Memory B cell (primary cell): ENCODE data around the gene GLRX.
"Not testable (repeated sequence)": the region's sequence is repeated elsewhere in the genome, so short reads cannot be mapped to it uniquely, and the experiment has no call there.

Experiments used
- ATAC-seq: fragments of 150-1000 bp; cut with Tn5 transposase; 2 replicates; pipeline ENCODE4 v1.10.0; 2021; ENCODE audit warnings: low read depth, mild to moderate bottlenecking, moderate library complexity
- DNase-seq, 2 donors: peaks; one replicate each; pipeline ENCODE4 v3.0.0; 2022; ENCODE audit warnings: low spot score in 2 of 2
- H3K27ac Mint-ChIP-seq: one replicate; pipeline ENCODE4 v1.8.0; 2022; ENCODE audit warnings: mild to moderate bottlenecking, moderate library complexity, mixed read lengths
- H3K27me3 Mint-ChIP-seq: one replicate; pipeline ENCODE4 v1.8.0; 2022; ENCODE audit warnings: mixed read lengths
- H3K36me3 Mint-ChIP-seq: one replicate; pipeline ENCODE4 v1.8.0; 2022; ENCODE audit warnings: mild to moderate bottlenecking, mixed read lengths
- H3K4me1 Mint-ChIP-seq: one replicate; pipeline ENCODE4 v1.8.0; 2022; ENCODE audit warnings: mixed read lengths
- H3K4me3 Mint-ChIP-seq: one replicate; pipeline ENCODE4 v1.8.0; 2022; ENCODE audit warnings: mild to moderate bottlenecking, moderate library complexity, mixed read lengths
- H3K9me3 Mint-ChIP-seq: one replicate; pipeline ENCODE4 v1.8.0; 2022; ENCODE audit warnings: mixed read lengths

GLRX gene, protein sequence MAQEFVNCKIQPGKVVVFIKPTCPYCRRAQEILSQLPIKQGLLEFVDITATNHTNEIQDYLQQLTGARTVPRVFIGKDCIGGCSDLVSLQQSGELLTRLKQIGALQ

DNA sequence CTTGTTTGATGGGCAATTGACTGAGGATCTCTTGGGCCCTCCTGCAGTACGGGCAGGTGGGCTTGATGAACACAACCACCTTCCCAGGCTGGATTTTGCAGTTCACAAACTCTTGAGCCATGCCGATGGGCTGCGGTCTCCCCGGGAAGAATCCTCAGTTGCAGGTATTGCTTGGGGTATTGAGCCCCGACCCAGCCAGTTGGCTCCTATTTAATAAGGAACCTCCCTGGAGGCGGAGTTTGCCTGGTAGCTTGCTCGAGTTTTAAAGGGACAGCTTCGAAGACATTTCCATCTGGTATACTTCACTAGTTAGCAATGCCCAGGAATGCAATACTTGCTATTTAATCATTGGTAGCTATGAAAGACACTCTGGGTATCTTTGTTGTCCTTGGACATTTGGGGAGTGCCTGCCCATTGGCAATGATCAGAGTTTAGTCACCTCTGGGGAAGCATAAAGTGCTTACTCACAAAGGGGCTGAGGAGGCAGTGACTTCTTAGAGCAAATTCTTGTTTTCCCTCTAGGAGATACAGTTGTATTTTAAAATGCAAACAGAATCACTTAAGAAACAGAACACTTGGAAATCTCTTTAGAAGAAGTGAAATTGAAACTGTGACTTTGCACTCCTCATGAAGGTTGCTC, at the start of gene GLRX:
Gene GLRX (minus strand): TSS at position 185 of the 640 bp plus-strand sequence. CDS start 64 bp downstream, at position 121.
- ATAC-seq = peak; percentile 32
- H3K4me1 Mint-ChIP-seq = peaks cover 40% of the 10 kb centered on the region
- DNase-seq = peak in 1 of 2 donors; percentile 33
- H3K4me3 Mint-ChIP-seq = peak within 1 kb of the TSS; percentile 98
- no peaks in the 10 kb centered on the region for H3K9me3 Mint-ChIP-seq
- no peaks in the 10 kb centered on the region for H3K27me3 Mint-ChIP-seq
- peaks cover 1% of the 10 kb centered on the region for H3K36me3 Mint-ChIP-seq
- H3K27ac Mint-ChIP-seq = peak within 1 kb of the TSS; percentile 92

DNA sequence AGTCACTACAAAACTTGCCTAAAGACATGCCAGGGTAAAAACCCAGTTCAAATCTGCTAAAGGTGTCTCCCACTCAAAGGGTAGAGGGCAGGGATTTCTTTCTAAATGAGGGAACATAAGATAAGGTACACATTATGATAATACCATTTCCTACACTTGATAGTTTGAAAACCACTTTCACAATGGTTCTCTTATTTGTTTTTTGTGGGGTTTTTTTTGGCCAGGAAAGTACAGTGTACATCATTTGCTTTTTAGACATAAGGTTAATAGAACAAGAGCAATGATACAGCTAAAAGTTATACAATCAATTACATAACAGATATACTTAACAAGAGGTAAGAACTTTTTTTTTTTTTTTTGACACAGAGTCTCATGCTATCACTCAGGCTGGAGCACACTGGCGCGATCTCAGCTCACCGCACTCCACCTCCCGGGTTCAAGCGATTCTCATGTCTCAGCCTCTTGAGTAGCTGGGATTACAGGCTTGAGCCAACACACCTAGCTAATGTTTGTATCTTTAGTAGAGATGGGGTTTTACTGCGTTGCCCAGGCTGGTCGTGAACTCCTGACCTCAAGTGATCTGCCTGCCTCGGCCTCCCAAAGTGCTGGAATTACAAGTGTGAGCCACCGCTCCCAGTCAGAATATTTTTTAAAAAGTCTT, 48.8 kb upstream of the GLRX start:
- ATAC-seq = no peak
- no peak for DNase-seq
- Mint-ChIP-seq H3K4me1 (peaks cover 17% of the 10 kb centered on the region), H3K4me3 (no peak overlapping the region), H3K36me3 (no peaks in the 10 kb centered on the region), H3K27ac (peak overlapping the region; percentile 84), H3K27me3 (no peaks in the 10 kb centered on the region), H3K9me3 (peaks cover 1% of the 10 kb centered on the region)

DNA sequence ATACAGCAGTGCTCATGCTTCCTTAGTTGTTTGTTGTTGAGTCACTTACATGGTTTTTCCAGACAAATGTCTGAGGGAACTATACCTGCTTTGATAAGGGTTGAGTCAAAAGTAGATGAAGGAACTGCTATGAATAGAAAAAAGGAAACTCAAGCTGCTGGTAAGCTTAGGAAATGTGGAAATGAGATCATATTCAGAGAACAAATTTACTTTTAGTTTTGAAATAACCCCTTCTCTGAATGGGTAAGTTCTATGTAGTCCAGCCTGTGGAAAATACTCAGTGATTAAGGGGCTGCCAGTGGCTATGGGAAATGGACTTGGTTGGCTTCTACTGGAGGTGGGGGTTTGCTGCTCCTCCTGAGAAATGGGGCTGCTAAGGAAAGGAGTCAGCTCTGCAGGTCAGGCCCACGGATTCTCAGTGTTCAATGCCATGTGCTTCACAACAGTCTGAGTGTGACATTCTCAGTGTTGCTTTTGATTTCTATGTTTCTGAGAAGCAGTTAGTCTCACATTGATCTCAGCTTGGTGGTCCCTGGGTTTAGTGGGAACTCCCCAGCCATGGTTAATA, 47.7 kb upstream of the GLRX start:
- H3K36me3 Mint-ChIP-seq = no peaks in the 10 kb centered on the region
- peaks cover 17% of the 10 kb centered on the region for H3K4me1 Mint-ChIP-seq
- ATAC-seq = peak; percentile 40
- H3K27ac Mint-ChIP-seq = peak overlapping the region; percentile 84
- H3K9me3 Mint-ChIP-seq = peaks cover 1% of the 10 kb centered on the region
- H3K4me3 Mint-ChIP-seq = peak overlapping the region; percentile 41
- DNase-seq = no peak
- no peaks in the 10 kb centered on the region for H3K27me3 Mint-ChIP-seq

DNA sequence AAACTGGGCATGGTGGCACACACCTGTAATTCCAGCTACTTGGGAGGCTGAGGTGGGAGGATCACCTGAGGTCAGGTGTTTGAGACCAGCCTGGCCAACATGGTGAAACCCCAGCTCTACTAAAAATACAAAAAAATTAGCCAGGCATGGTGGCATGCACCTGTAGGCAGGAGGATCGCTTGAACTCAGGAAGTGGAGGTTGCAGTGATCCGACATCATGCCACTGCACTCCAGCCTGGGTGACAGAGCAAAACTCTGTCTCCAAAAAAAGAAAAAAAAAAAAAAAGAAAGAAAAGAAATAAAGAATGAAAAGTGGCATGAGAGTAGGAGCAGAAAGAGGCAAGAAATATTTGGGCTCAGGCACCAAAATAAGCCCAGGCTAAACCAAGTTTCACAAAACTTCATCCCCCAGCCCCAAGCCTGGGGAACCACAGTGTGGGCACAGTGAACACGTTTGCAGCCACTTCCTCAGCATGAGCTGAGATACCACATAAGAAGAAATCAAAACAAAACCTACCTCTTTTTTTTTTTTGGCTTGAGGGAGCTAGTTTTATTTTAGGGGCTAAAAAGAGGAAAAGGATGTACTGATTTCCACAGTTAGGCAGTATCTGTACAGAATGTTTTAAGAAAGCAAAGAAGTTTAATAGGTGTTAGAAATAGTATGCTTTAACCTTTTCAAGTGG, 46.8 kb upstream of the GLRX start:
- H3K4me1 Mint-ChIP-seq = peaks cover 17% of the 10 kb centered on the region
- ATAC-seq = peak; percentile 89
- not testable (repeated sequence) for H3K9me3 Mint-ChIP-seq, DNase-seq, H3K36me3 Mint-ChIP-seq, H3K27me3 Mint-ChIP-seq
- H3K4me3 Mint-ChIP-seq = peak overlapping the region; percentile 8
- H3K27ac Mint-ChIP-seq = peak overlapping the region; percentile 84

DNA sequence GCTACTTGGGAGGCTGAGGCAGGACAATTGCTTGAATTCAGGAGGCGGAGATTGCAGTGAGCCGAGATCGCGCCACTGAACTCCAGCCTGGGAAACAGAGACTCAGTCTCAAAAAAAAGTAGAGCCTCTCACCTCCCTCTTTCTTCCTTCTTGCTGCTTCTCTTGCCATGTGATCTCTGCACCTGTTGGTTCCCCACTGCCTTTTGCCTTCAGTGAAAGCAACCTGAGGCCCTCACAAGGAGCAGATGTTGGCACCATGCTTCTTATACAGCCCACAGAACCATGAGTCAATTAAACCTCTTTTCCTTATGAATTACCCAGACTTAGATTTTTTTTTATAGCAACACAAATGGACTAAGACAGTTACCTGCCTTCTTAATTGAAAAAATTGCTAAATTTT, 45.6 kb upstream of the GLRX start:
- H3K27ac Mint-ChIP-seq = no peak overlapping the region
- H3K4me1 Mint-ChIP-seq = peaks cover 17% of the 10 kb centered on the region

DNA sequence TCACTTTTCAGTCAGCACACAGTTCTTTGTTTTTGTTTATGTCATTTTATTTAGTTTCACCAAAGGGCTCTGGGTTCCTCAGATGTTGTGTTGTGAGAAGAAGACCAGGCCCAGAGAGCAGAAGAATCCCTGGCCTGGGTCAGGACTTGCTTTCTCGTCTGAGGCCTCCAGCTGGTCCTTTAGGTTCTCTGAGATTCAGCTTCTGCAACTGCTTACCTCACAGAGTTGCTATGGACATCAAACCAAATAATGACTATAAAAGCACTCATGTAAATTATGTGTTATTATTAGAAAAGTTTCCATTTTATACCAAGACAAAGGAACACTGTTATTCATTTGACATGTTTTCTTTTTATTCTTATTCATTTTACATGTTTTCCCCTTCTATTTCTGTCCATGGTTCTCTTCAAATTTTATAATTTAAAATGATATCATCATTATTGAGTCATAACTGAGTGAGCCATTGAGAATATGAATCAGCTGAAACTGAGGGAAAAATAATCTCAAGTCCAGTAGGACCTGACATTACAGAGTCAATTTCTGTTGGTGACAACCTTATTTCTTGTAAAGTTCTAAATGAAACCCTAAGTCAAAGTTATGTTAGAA, 44.0 kb upstream of the GLRX start:
- peaks cover 3% of the 10 kb centered on the region for H3K27me3 Mint-ChIP-seq
- ATAC-seq = no peak
- peaks cover 21% of the 10 kb centered on the region for H3K4me1 Mint-ChIP-seq
- H3K27ac Mint-ChIP-seq = no peak overlapping the region
- no peak for DNase-seq
- H3K4me3 Mint-ChIP-seq = no peak overlapping the region
- no peaks in the 10 kb centered on the region for H3K36me3 Mint-ChIP-seq
- H3K9me3 Mint-ChIP-seq = peaks cover 1% of the 10 kb centered on the region

More for the DNA sequence above, 45.6 kb upstream of the GLRX start:
- no peak overlapping the region for H3K4me3 Mint-ChIP-seq
- H3K9me3 Mint-ChIP-seq = peaks cover 1% of the 10 kb centered on the region
- DNase-seq (no peak), ATAC-seq (no peak)
- H3K36me3 Mint-ChIP-seq = no peaks in the 10 kb centered on the region
- H3K27me3 Mint-ChIP-seq = peaks cover under 1% of the 10 kb centered on the region

DNA sequence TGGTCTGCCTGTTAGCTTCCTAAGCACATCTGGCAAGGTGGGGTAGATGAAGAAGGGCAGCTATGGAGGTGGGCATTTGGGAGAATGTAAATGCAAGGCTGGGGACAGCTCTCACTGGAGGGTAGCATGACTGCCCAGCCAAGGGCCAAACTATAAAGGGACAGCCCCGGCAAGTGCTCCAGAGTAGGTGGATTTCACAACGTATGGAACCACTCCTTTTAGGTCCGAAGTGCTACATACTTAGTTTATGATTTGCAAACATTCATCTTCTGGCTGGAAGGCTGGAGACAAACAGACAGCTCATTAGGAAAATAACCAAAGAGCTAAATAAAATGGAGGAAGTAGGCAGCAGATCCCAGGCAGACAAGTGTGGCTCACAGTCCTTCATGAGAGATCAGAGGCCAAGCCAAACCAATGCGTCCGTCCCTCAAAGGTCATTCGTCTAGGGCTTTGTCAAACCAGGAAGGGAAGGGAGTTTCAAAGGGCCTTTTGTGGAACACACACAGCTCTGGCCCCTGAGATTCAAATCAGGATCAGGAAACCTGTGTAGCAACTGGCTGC, 42.5 kb upstream of the GLRX start:
- H3K4me1 Mint-ChIP-seq = peaks cover 16% of the 10 kb centered on the region
- H3K9me3 Mint-ChIP-seq = peaks cover 1% of the 10 kb centered on the region
- H3K36me3 Mint-ChIP-seq = no peaks in the 10 kb centered on the region
- no peak for DNase-seq
- peaks cover 3% of the 10 kb centered on the region for H3K27me3 Mint-ChIP-seq
- H3K27ac Mint-ChIP-seq = no peak overlapping the region
- ATAC-seq = no peak
- H3K4me3 Mint-ChIP-seq = no peak overlapping the region

DNA sequence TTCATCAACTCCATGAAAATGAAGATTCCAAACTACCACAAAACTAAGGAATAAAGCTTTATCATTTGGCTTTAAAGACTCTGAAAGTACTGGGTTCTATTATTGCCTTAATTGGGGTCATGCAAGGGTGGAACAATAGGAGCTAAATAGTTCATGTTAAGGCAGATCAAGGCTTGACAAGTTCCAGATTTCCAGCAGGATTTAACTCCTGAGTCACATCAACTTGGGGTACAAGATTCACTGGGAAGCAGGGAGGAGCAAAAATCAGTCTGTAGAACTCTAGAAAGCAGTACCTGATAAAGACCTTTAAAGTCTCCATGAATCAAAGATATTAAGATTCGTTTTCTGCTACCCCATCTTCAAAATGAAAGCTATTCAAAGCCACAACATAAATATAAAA, 41.9 kb upstream of the GLRX start:
- no peak overlapping the region for H3K4me3 Mint-ChIP-seq
- H3K27me3 Mint-ChIP-seq = peaks cover 3% of the 10 kb centered on the region
- H3K36me3 Mint-ChIP-seq = no peaks in the 10 kb centered on the region
- H3K4me1 Mint-ChIP-seq = peaks cover 13% of the 10 kb centered on the region
- H3K27ac Mint-ChIP-seq = no peak overlapping the region
- H3K9me3 Mint-ChIP-seq = peaks cover 1% of the 10 kb centered on the region
- ATAC-seq (no peak), DNase-seq (no peak)

DNA sequence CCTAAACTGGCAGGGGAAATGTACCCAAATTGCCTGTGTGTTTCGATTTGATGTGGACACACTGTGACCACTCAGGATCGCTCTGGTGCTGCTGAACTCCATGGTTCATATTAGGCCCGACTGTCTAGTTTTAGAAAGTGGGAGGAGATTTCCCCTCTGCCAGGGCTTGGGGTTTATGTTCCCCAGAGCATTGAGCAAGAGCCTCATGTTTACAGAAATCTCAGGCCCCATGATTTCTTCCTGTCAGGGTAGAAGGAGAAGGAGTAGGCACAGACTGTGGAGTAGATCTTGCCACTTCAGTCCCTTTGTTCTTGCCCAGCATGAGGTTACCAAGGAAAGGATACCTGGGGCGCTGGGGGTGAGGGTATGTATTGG, 40.8 kb upstream of the GLRX start:
- H3K36me3 Mint-ChIP-seq = no peaks in the 10 kb centered on the region
- no peak overlapping the region for H3K27ac Mint-ChIP-seq
- peaks cover 4% of the 10 kb centered on the region for H3K27me3 Mint-ChIP-seq
- ATAC-seq (no peak), DNase-seq (no peak)
- H3K9me3 Mint-ChIP-seq = peaks cover 1% of the 10 kb centered on the region
- no peak overlapping the region for H3K4me3 Mint-ChIP-seq
- H3K4me1 Mint-ChIP-seq = peaks cover 14% of the 10 kb centered on the region

DNA sequence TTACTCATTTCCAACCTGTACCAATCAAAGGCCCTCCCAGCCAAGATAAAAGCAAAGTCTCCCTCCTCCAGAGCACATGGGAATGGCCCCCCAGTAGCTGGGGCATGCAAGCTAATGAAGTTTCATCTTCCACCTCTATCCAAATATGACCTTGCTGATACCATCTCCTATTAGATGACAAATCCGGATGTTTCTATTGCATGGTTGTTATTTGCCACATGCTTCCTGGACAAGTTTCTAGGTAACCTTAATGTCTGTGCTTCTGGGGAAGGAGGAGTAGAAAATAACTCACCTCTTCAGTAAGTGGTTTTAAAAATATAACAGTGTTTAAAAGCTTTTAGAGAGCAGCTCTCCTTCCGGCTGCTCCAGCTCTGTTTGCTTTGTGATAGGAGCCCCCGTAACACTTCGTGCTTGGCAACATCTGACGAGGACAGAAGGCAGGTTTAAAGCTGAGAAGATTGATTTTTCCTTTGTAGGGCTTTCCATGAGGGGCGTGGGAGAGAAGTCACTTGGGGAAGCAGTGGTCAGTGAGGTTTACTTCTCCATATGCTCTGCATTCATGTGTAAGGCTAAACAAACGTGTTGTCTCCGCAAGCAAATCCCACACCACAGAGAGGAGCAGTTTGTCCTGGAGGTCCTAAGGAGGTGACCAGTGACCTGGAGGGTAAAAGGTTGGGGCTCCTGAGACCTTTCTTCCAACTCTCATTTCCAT, 40.3 kb upstream of the GLRX start:
- no peak for ATAC-seq
- no peak overlapping the region for H3K27ac Mint-ChIP-seq
- H3K4me1 Mint-ChIP-seq = peaks cover 14% of the 10 kb centered on the region
- no peak for DNase-seq
- H3K9me3 Mint-ChIP-seq = no peaks in the 10 kb centered on the region
- peaks cover 4% of the 10 kb centered on the region for H3K27me3 Mint-ChIP-seq
- no peak overlapping the region for H3K4me3 Mint-ChIP-seq
- H3K36me3 Mint-ChIP-seq = no peaks in the 10 kb centered on the region

DNA sequence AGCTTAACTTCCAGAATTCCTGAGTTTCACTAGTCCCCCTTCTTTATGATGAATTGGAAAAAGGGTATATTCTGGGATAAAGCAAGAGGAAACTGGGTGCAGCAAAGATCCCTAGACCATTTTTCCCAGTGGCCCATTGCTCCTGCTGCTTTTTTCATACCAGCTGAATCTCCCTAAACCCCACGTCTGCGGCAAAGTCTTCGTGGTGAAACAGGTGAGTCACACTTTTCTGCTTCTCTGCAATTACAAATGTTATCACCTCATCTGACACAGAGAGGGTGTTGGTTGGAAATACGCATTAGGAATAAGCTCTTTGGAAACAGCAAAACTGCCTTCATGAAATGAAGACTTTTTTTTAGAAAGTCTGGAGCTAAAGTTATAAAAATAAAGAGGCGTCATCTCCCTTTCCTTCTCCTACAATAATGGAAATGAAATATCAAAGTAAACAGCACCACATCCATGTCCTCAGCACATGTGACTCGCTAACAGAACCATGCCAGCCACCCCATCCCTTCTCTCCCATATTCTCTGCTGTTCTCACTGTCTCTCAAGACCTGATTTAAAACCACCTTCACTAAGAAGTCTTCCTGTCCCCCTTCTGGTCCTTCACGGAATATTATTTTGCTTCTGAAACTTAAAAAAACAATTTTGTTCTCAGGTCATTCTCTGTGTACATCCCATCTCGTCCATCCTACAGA, 39.5 kb upstream of the GLRX start:
- H3K9me3 Mint-ChIP-seq = no peaks in the 10 kb centered on the region
- H3K4me1 Mint-ChIP-seq = peaks cover 14% of the 10 kb centered on the region

DNA sequence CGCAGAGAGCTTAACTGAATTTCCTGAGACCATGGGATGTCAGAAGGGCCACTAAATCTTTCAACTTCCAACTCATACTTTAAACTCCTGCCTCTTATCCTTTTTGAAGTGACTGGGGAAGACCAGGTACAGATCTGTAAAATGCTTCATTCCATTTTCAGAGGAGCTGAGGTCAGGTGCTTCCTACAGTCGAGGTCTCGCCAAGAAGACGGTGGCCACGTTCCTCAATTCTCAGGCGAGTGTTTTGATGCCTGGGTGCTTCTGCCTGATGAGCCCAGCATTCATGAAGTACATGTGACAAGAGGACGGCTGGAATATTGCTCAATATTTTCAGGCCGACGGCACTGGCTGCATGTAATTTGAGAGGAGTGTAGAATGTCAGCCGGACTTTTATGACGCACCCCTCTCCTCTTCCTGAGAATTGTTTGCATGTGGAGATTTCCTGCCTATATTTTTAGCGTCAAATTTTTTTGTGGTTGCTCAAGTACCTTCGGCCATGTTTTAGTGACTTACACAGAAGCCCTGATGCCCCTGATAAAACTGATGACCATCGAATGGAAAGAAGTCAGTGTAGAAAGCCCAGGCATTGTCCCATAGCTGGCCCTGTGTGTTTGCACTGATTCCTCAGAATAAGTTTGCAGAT, 38.8 kb upstream of the GLRX start:
- no peak for DNase-seq
- H3K9me3 Mint-ChIP-seq = no peaks in the 10 kb centered on the region
- H3K4me3 Mint-ChIP-seq = peak overlapping the region; percentile 0
- peaks cover 14% of the 10 kb centered on the region for H3K4me1 Mint-ChIP-seq
- no peaks in the 10 kb centered on the region for H3K36me3 Mint-ChIP-seq
- H3K27ac Mint-ChIP-seq = no peak overlapping the region
- peaks cover 4% of the 10 kb centered on the region for H3K27me3 Mint-ChIP-seq
- ATAC-seq = no peak

More for the DNA sequence above, 39.5 kb upstream of the GLRX start:
- H3K4me3 Mint-ChIP-seq = no peak overlapping the region
- no peaks in the 10 kb centered on the region for H3K36me3 Mint-ChIP-seq
- peaks cover 4% of the 10 kb centered on the region for H3K27me3 Mint-ChIP-seq
- ATAC-seq = no peak
- no peak for DNase-seq
- H3K27ac Mint-ChIP-seq = no peak overlapping the region
